HCT116 (cell line): Measurements from ENCODE around the gene CHCHD5. TPM values are rescaled to one million over a fixed set of nuclear protein-coding genes. Genes with fewer than 3 reads are reported as not detected.
"Not testable (repeated sequence)": the region's sequence is repeated elsewhere in the genome, so short reads cannot be mapped to it uniquely, and the experiment has no call there.

Experiments
- ATAC-seq: fragments of 200-7000 bp; cut with Tn5 transposase; 2 replicates; pipeline ENCODE4 v1.9.1; 2020; ENCODE audit warnings: mild to moderate bottlenecking, moderate library complexity
- BruUV-seq: library from RNA; stranded (reverse); fragments of 400-500 nt; replicated peaks from 2 replicates; lab custom pipeline; 2021; lab: Mats Ljungman, UMichigan
- CTCF ChIA-PET: fragments of 300-600 bp; sonication (Branson Sonifier 250); formaldehyde crosslinking; loops from one replicate; lab custom pipeline; 2021; ENCODE audit warnings: antibody characterized with exemption; lab: Charles Lee
- POLR2A ChIA-PET: fragments of 300-600, 350-600 bp; sonication (Branson Sonifier 250); formaldehyde crosslinking; loops from one replicate; lab custom pipeline; 2021; ENCODE audit warnings: antibody characterized with exemption; lab: Charles Lee
- RAD21 ChIA-PET, 2 experiments: fragments of 300-600 bp; sonication (Branson Sonifier 250); formaldehyde crosslinking; loops; one replicate each; lab custom pipeline; 2023; ENCODE audit warnings: low total read pairs in 2 of 2; ENCODE audit not compliant: uncharacterized antibody in 2 of 2, unreplicated experiment in 2 of 2, low non-redundant PET in 1 of 2; lab: Charles Lee
- DNase-seq: peaks from one replicate; pipeline ENCODE4 v3.0.0-alpha.2; 2010; ENCODE audit warnings: low read depth, low spot score
- H2AFZ ChIP-seq: fragments of 200-600 bp; shearing (Covaris generic), sonication (generic); 2 replicates; pipeline ENCODE4 v1.6.1; 2017; ENCODE audit warnings: low read depth, mixed run types, mixed read lengths, antibody characterized with exemption, low read length; ENCODE audit not compliant: poor library complexity, severe bottlenecking
- H3K27ac ChIP-seq: 2 replicates; pipeline ENCODE4 v1.5.1; 2012; ENCODE audit warnings: low read depth, low read length
- H3K27me3 ChIP-seq: fragments of 200-600 bp; sonication (generic); 2 replicates; pipeline ENCODE4 v1.6.1; 2016; ENCODE audit warnings: mixed run types, low read length, mixed read lengths; ENCODE audit not compliant: insufficient read depth
- H3K36me3 ChIP-seq, 2 experiments: fragments of 200-500 bp in 1 of 2; fragments of 200-600 bp in 1 of 2; sonication (Bioruptor generic) in 1 of 2; sonication (generic) in 1 of 2; 2 replicates each; pipeline versions ENCODE4 v1.5.1 to v1.6.1; 2014 to 2016; ENCODE audit warnings: low read length in 2 of 2, inconsistent platforms in 1 of 2, mixed read lengths in 1 of 2, mixed run types in 1 of 2; ENCODE audit not compliant: insufficient read depth in 2 of 2, control insufficient read depth in 1 of 2
- H3K4me1 ChIP-seq, 2 experiments: fragments of 200-600 bp in 1 of 2; sonication (generic) in 1 of 2; 2 replicates each; pipeline versions ENCODE4 v1.5.1 to v1.6.1; 2012 to 2017; ENCODE audit warnings: low read length in 2 of 2, inconsistent platforms in 1 of 2, mild to moderate bottlenecking in 1 of 2, mixed read lengths in 1 of 2, mixed run types in 1 of 2, moderate library complexity in 1 of 2; ENCODE audit not compliant: insufficient read depth in 2 of 2, control insufficient read depth in 1 of 2
- H3K4me2 ChIP-seq: fragments of 200-600 bp; sonication (generic); 2 replicates; pipeline ENCODE4 v1.6.1; 2017; ENCODE audit warnings: mixed run types, low read length, mixed read lengths
- H3K4me3 ChIP-seq, 2 experiments: fragments of 200-600 bp in 1 of 2; sonication (generic) in 1 of 2; replicated peaks in 1 of 2; 2 replicates each; pipeline ENCODE4 v1.5.1; 2011 to 2016; ENCODE audit warnings: low read length in 2 of 2, control low read depth in 1 of 2, low read depth in 1 of 2, mild to moderate bottlenecking in 1 of 2, mixed read lengths in 1 of 2, mixed run types in 1 of 2
- H3K79me2 ChIP-seq: fragments of 200-600 bp; sonication (generic); 2 replicates; pipeline ENCODE4 v1.6.1; 2017; ENCODE audit warnings: mild to moderate bottlenecking, mixed run types, low read length, moderate library complexity, mixed read lengths; ENCODE audit not compliant: insufficient read depth
- H3K9ac ChIP-seq: fragments of 200-600 bp; sonication (generic); 2 replicates; pipeline ENCODE4 v1.6.1; 2016; ENCODE audit warnings: low read length, mixed read lengths
- H3K9me2 ChIP-seq: fragments of 200-600 bp; sonication (generic), shearing (Covaris generic); 2 replicates; pipeline ENCODE4 v1.6.1; 2017; ENCODE audit warnings: mixed run types, mild to moderate bottlenecking, moderate library complexity; ENCODE audit not compliant: insufficient read depth
- H3K9me3 ChIP-seq, 2 experiments: fragments of 200-500 bp in 1 of 2; fragments of 200-600 bp in 1 of 2; sonication (Bioruptor generic) in 1 of 2; sonication (generic) in 1 of 2; 2 replicates each; pipeline ENCODE4 v1.6.1; 2014 to 2017; ENCODE audit warnings: low read length in 2 of 2, mixed read lengths in 2 of 2, inconsistent platforms in 1 of 2, low read depth in 1 of 2, mild to moderate bottlenecking in 1 of 2, mixed run types in 1 of 2, moderate library complexity in 1 of 2; ENCODE audit not compliant: control insufficient read depth in 1 of 2, insufficient read depth in 1 of 2
- H4K20me1 ChIP-seq: fragments of 200-600 bp; sonication (generic), shearing (Covaris generic); 2 replicates; pipeline ENCODE4 v1.6.1; 2017; ENCODE audit warnings: mixed run types, mild to moderate bottlenecking, moderate library complexity; ENCODE audit not compliant: insufficient read depth
- ATF3 ChIP-seq: IDR thresholded peaks from 2 replicates; pipeline ENCODE4 v1.6.1; 2012
- CBX3 ChIP-seq: IDR thresholded peaks from 2 replicates; pipeline ENCODE4 v1.6.1; 2012; ENCODE audit warnings: low read depth
- CTCF ChIP-seq, 3 experiments: fragments of 200-600 bp in 1 of 3; sonication (generic) in 1 of 3; IDR thresholded peaks in 2 of 3; conservative IDR thresholded peaks in 1 of 3; 2 replicates each; pipeline ENCODE4 v1.5.1; 2012 to 2017; ENCODE audit warnings: low read depth in 2 of 3, low read length in 2 of 3, antibody characterized with exemption in 1 of 3, borderline replicate concordance in 1 of 3, control low read depth in 1 of 3, mild to moderate bottlenecking in 1 of 3, mixed read lengths in 1 of 3, mixed run types in 1 of 3, moderate library complexity in 1 of 3; ENCODE audit not compliant: insufficient read depth in 1 of 3
- ELF1 ChIP-seq: IDR thresholded peaks from 2 replicates; pipeline ENCODE4 v1.6.1; 2012; ENCODE audit warnings: low read depth, borderline replicate concordance
- EZH2 ChIP-seq: fragments of 200-600 bp; sonication (generic); IDR thresholded peaks from 2 replicates; pipeline ENCODE4 v1.6.1; 2017; ENCODE audit warnings: antibody characterized with exemption, mixed run types
- JUND ChIP-seq: IDR thresholded peaks from 2 replicates; pipeline ENCODE4 v1.6.1; 2012
- MAX ChIP-seq: IDR thresholded peaks from 2 replicates; pipeline ENCODE4 v1.6.1; 2012
- POLR2A ChIP-seq: IDR thresholded peaks from 2 replicates; pipeline ENCODE4 v1.7.0; 2011; ENCODE audit warnings: borderline replicate concordance; ENCODE audit not compliant: insufficient read depth, insufficient read length; ENCODE audit errors: extremely low read depth
- intact Hi-C: fragments of 100-400 bp; cut with micrococcal nuclease; formaldehyde crosslinking; loops from 2 replicates; pipeline ENCODE4 v1.10.0; 2022
- total RNA-seq: library from RNA; stranded (reverse); gene quantifications from one replicate; pipeline ENCODE4 v1.2.1, GENCODE V29; 2021; ENCODE audit not compliant: unreplicated experiment

Gene CHCHD5
- total RNA-seq, 1 experiment from 2014 or later, result 49.8 TPM

- H3K9me3 ChIP-seq, H4K20me1 ChIP-seq, CTCF ChIA-PET, H3K9ac ChIP-seq, BruUV-seq, H3K4me2 ChIP-seq, ATAC-seq, intact Hi-C loops, DNase-seq, H3K4me1 ChIP-seq, RAD21 ChIA-PET, H3K36me3 ChIP-seq, H3K27me3 ChIP-seq, H3K9me2 ChIP-seq, POLR2A ChIA-PET, H3K27ac ChIP-seq, H3K79me2 ChIP-seq, H2AFZ ChIP-seq, H3K4me3 ChIP-seq: not testable (repeated sequence)
These were observed 47.7 kb upstream of the CHCHD5 start for GRCh38 chr2:112536665-112537064.

GRCh38 chr2:112539306-112539705 is 45.1 kb upstream of the CHCHD5 start:
- Histone ChIP-seq H3K79me2 (peaks cover 21% of the 10 kb centered on the region), H3K36me3 (no peaks in the 10 kb centered on the region), H3K27ac (no peak overlapping the region), H3K9ac (no peak overlapping the region), H3K9me2 (no peaks in the 10 kb centered on the region), H3K4me2 (no peak overlapping the region), H3K4me3 (no peak overlapping the region), H3K27me3 (no peaks in the 10 kb centered on the region), H3K4me1 (peaks cover 4 to 15% of the 10 kb centered on the region in 2 experiments), H2AFZ (no peak overlapping the region), H3K9me3 (no peaks in the 10 kb centered on the region), H4K20me1 (no peaks in the 10 kb centered on the region; the same call in 1 of the 2 replicates)
- ChIA-PET RAD21 (no interaction called here), POLR2A (no interaction called here), CTCF (no interaction called here)
- BruUV-seq, result no TSS peak
- TF ChIP-seq CTCF (IDR thresholded peaks at IDR 0.05 in 2 of 3, conservative IDR thresholded peaks at IDR 0.05 in 1 of 3; ENCODE audit: borderline replicate concordance in 1 of 3, insufficient read depth in 1 of 3, low read depth in 2 of 3, low read length in 2 of 3) (no peak), EZH2 (no peak), MAX (no peak), CBX3 (no peak), POLR2A (no peak), ELF1 (no peak), JUND (no peak), ATF3 (no peak)
- intact Hi-C loops, result no loop called here
- no peak for ATAC-seq
- DNase-seq, result no peak
